Endothelial cell of umbilical vein (primary cell): ENCODE results near the gene PLB1. TPM values are rescaled to one million over a fixed set of nuclear protein-coding genes. Genes with fewer than 3 reads are reported as not detected.

Experiments
- BruUV-seq: library from RNA; stranded (reverse); fragments of 400-500 nt; replicated peaks from 2 replicates; lab custom pipeline; 2021; lab: Mats Ljungman, UMichigan
- CTCF ChIA-PET: fragments of 300-600, 350-600 bp; sonication (Branson Sonifier 250); formaldehyde crosslinking; loops from one replicate; lab custom pipeline; 2021; ENCODE audit warnings: antibody characterized with exemption, inconsistent platforms; lab: Charles Lee
- POLR2A ChIA-PET: fragments of 300-600, 350-600 bp; sonication (Branson Sonifier 250); formaldehyde crosslinking; loops from one replicate; lab custom pipeline; 2021; ENCODE audit warnings: antibody characterized with exemption, inconsistent platforms; lab: Charles Lee
- DNase-seq: peaks from one replicate; pipeline ENCODE4 v3.0.0-alpha.2; 2011; ENCODE audit warnings: low read depth, low spot score
- FAIRE-seq: peaks from 2 replicates; lab custom pipeline; 2011; peaks lifted over from hg19 to GRCh38; lab: Jason Lieb, UNC
- H2AFZ ChIP-seq: 2 replicates; pipeline ENCODE4 v1.6.0; 2012; ENCODE audit warnings: low read depth, low read length, control low read depth, inconsistent platforms
- H3K27ac ChIP-seq: 2 replicates; pipeline ENCODE4 v1.5.1; 2011; ENCODE audit warnings: low read depth, mild to moderate bottlenecking, control low read depth, low read length, moderate library complexity; ENCODE audit not compliant: insufficient read depth
- H3K27me3 ChIP-seq, 2 experiments: 2 replicates each; pipeline versions ENCODE4 v1.6.0 to v1.6.1; 2011; ENCODE audit warnings: low read length in 2 of 2, mixed read lengths in 1 of 2; ENCODE audit not compliant: control insufficient read depth in 2 of 2, insufficient read depth in 2 of 2
- H3K36me3 ChIP-seq, 2 experiments: 2 replicates in 1 of 2; 3 replicates in 1 of 2; pipeline ENCODE4 v1.5.1; 2011; ENCODE audit warnings: low read length in 2 of 2, mild to moderate bottlenecking in 1 of 2, moderate library complexity in 1 of 2; ENCODE audit not compliant: control insufficient read depth in 2 of 2, insufficient read depth in 2 of 2; ENCODE audit errors: extremely low read depth in 1 of 2
- H3K4me1 ChIP-seq: 3 replicates; pipeline ENCODE4 v1.5.1; 2011; ENCODE audit warnings: mild to moderate bottlenecking, low read length; ENCODE audit not compliant: control insufficient read depth, insufficient read depth; ENCODE audit errors: extremely low read depth
- H3K4me2 ChIP-seq: 2 replicates; pipeline ENCODE4 v1.6.1; 2011; ENCODE audit warnings: low read length, control low read depth, mixed read lengths; ENCODE audit not compliant: insufficient read depth
- H3K4me3 ChIP-seq, 3 experiments: fragments of 200-600 bp in 1 of 3; sonication (generic), shearing (Covaris generic) in 1 of 3; replicated peaks in 1 of 3; 2 replicates each; pipeline ENCODE4 v1.5.1; 2011 to 2016; ENCODE audit warnings: control low read depth in 3 of 3, low read length in 3 of 3, mild to moderate bottlenecking in 2 of 3, inconsistent platforms in 1 of 3, low read depth in 1 of 3, moderate library complexity in 1 of 3; ENCODE audit not compliant: insufficient read depth in 1 of 3
- H3K79me2 ChIP-seq: 2 replicates; pipeline ENCODE4 v1.6.0; 2012; ENCODE audit warnings: low read length, inconsistent platforms; ENCODE audit not compliant: control insufficient read depth, insufficient read depth
- H3K9ac ChIP-seq: replicated peaks from 2 replicates; pipeline ENCODE3; 2011; ENCODE audit warnings: low read length, control low read depth; ENCODE audit not compliant: insufficient read depth; ENCODE audit errors: extremely low read depth
- H3K9me1 ChIP-seq: replicated peaks from 3 replicates; pipeline ENCODE4 v1.6.0; 2011; ENCODE audit warnings: mild to moderate bottlenecking, low read length; ENCODE audit not compliant: control insufficient read depth, insufficient read depth; ENCODE audit errors: extremely low read depth
- H3K9me3 ChIP-seq: replicated peaks from 2 replicates; pipeline ENCODE4 v1.5.1; 2012; ENCODE audit warnings: low read length, inconsistent platforms; ENCODE audit not compliant: control insufficient read depth, insufficient read depth
- H4K20me1 ChIP-seq: replicated peaks from 2 replicates; pipeline ENCODE3; 2011; ENCODE audit warnings: mild to moderate bottlenecking, low read length; ENCODE audit not compliant: control insufficient read depth, insufficient read depth; ENCODE audit errors: extremely low read depth
- CTCF ChIP-seq, 2 donors: IDR thresholded peaks; 1 replicate in 1 of 2; 2 replicates in 1 of 2; pipeline ENCODE4 v1.5.1; 2011; ENCODE audit warnings: low read length in 2 of 2, mild to moderate bottlenecking in 2 of 2, moderate library complexity in 2 of 2, control low read depth in 1 of 2, inconsistent platforms in 1 of 2, low read depth in 1 of 2; ENCODE audit not compliant: insufficient read depth in 1 of 2; ENCODE audit errors: extremely low read depth in 1 of 2
- EZH2 ChIP-seq: IDR thresholded peaks from 2 replicates; pipeline ENCODE4 v1.6.1; 2012; ENCODE audit warnings: borderline replicate concordance, low read depth, mild to moderate bottlenecking, moderate library complexity, low read length, inconsistent platforms; ENCODE audit not compliant: severe bottlenecking
- FOS ChIP-seq: IDR thresholded peaks from 2 replicates; pipeline ENCODE4 v1.6.1; 2011; ENCODE audit warnings: mild to moderate bottlenecking, low read length, moderate library complexity, borderline replicate concordance; ENCODE audit not compliant: insufficient read depth
- GATA2 ChIP-seq: IDR thresholded peaks from 2 replicates; pipeline ENCODE4 v1.7.0; 2011; ENCODE audit warnings: low read depth, mild to moderate bottlenecking, moderate library complexity, mixed read lengths, low read length; ENCODE audit not compliant: insufficient read length, insufficient read depth
- JUN ChIP-seq: IDR thresholded peaks from 2 replicates; pipeline ENCODE4 v1.6.1; 2011; ENCODE audit warnings: borderline replicate concordance, low read depth; ENCODE audit not compliant: insufficient read length, insufficient read depth
- MYC ChIP-seq: IDR thresholded peaks from one replicate; pipeline ENCODE4 v1.6.1; 2011; ENCODE audit warnings: mild to moderate bottlenecking, low read depth, low read length
- POLR2A ChIP-seq: IDR thresholded peaks from 2 replicates; pipeline ENCODE4 v1.6.1; 2012; ENCODE audit warnings: low read depth, mild to moderate bottlenecking, control low read depth, low read length
- POLR2AphosphoS5 ChIP-seq: IDR thresholded peaks from 2 replicates; pipeline ENCODE4 v1.6.1; 2012; ENCODE audit warnings: low read depth, mild to moderate bottlenecking, control low read depth, low read length, moderate library complexity; ENCODE audit not compliant: insufficient read depth
- dilution Hi-C: fragments of 300-500 bp; cut with MboI; formaldehyde crosslinking; loops from one replicate; pipeline ENCODE4 v1.15.0; 2019; ENCODE audit warnings: low sequenced_read_pairs; ENCODE audit not compliant: extremely low pct_ligation_motif_present
- intact Hi-C: fragments of 100-400 bp; cut with micrococcal nuclease; formaldehyde crosslinking; loops from one replicate; pipeline ENCODE4 v1.10.0; 2022
- polyA plus RNA-seq, 4 experiments: library from polyadenylated mRNA; depleted of rRNA in 3 of 4; stranded (reverse) in 3 of 4; unstranded in 1 of 4; fragments of >200 nt; gene quantifications; 2 replicates each; pipeline versions ENCODE4 v1.2.1 to v1.2.3, GENCODE V29; 2011 to 2012; ENCODE audit warnings: missing spikeins in 1 of 4
- total RNA-seq: library from RNA; stranded (reverse); gene quantifications from 2 replicates; pipeline ENCODE4 v1.2.3, GENCODE V29; 2021
- TF ChIP-seq, protein P1 (sequence below): IDR thresholded peaks from 2 replicates; pipeline ENCODE4 v1.6.1; 2011; ENCODE audit not compliant: insufficient read depth, insufficient read length

PLB1 gene
- total and polyA plus RNA-seq, 2 donors (not counting 3 experiments of a cell fraction or from before 2014, with no cell fraction given) = 0.75 to 0.80 TPM

GRCh38 chr2:28462122-28462521 is 33.7 kb upstream of the PLB1 start:
- dilution Hi-C loops = no loop called here
- no peaks in the 10 kb centered on the region for H3K9me3 ChIP-seq
- DNase-seq (no peak), FAIRE-seq (no peak)
- H3K4me3 ChIP-seq = no peak overlapping the region
- no peak for TF ChIP-seq FOS
- TF ChIP-seq EZH2 = no peak
- TF ChIP-seq GATA2 = no peak
- no peak for TF ChIP-seq JUN
- TF ChIP-seq, protein P1, sequence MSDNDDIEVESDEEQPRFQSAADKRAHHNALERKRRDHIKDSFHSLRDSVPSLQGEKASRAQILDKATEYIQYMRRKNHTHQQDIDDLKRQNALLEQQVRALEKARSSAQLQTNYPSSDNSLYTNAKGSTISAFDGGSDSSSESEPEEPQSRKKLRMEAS = no peak
- TF ChIP-seq POLR2A = no peak
- no peak for TF ChIP-seq MYC
- no peak for TF ChIP-seq POLR2AphosphoS5
- TF ChIP-seq CTCF (IDR thresholded peaks at IDR 0.05; ENCODE audit: extremely low read depth in 1 of 2, insufficient read depth in 1 of 2, low read depth in 1 of 2, low read length in 2 of 2) = no peak
- POLR2A ChIA-PET = no interaction called here
- H3K9ac ChIP-seq = no peak overlapping the region
- no peaks in the 10 kb centered on the region for H3K4me1 ChIP-seq
- H3K4me2 ChIP-seq = no peak overlapping the region
- H3K27ac ChIP-seq = no peak overlapping the region
- no peaks in the 10 kb centered on the region for H3K79me2 ChIP-seq
- peaks cover 7 to 11% of the 10 kb centered on the region in 2 experiments for H3K27me3 ChIP-seq
- CTCF ChIA-PET = interaction anchor here (1.5 kb wide), 1 partner anchor 9 kb away, joined by 5 read pairs; no protein-coding TSS in a partner anchor
- no peaks in the 10 kb centered on the region for H3K9me1 ChIP-seq
- BruUV-seq = no TSS peak
- H2AFZ ChIP-seq = no peak overlapping the region
- H3K36me3 ChIP-seq = no peaks in the 10 kb centered on the region
- intact Hi-C loops = no loop called here
- no peaks in the 10 kb centered on the region for H4K20me1 ChIP-seq
